Thyroid gland (tissue), 4 donors: ENCODE data around the gene DYNC1H1.

Experiments
- CTCF ChIP-seq, 6 experiments: fragments of 200-600 bp in 3 of 6; fragments of 450-650 bp in 3 of 6; sonication (generic) in 3 of 6; IDR thresholded peaks; one replicate each; pipeline ENCODE4 v1.5.1; 2016 to 2019; ENCODE audit warnings: antibody characterized with exemption in 6 of 6, mild to moderate bottlenecking in 2 of 6, inconsistent platforms in 1 of 6, moderate library complexity in 1 of 6
- POLR2A ChIP-seq, 2 donors: fragments of 450-650 bp; IDR thresholded peaks; one replicate each; pipeline ENCODE4 v1.6.1; 2017; ENCODE audit warnings: antibody characterized with exemption in 2 of 2, mild to moderate bottlenecking in 2 of 2, moderate library complexity in 1 of 2

- no peak for TF ChIP-seq CTCF (IDR thresholded peaks at IDR 0.05)
- TF ChIP-seq POLR2A (IDR thresholded peaks at IDR 0.05), result no peak
These were observed 31.7 kb upstream of the DYNC1H1 start for GRCh38 chr14:101932673-101933072.
